HG03045 (cell line): ENCODE data around the gene CLPTM1L.

ENCODE experiments used
- ATAC-seq: cut with Tn5 transposase; IDR thresholded peaks from one replicate; pipeline ENCODE4 v1.9.1; 2021; ENCODE audit warnings: mild to moderate bottlenecking, moderate library complexity; ENCODE audit not compliant: unreplicated experiment

The CLPTM1L gene

DNA sequence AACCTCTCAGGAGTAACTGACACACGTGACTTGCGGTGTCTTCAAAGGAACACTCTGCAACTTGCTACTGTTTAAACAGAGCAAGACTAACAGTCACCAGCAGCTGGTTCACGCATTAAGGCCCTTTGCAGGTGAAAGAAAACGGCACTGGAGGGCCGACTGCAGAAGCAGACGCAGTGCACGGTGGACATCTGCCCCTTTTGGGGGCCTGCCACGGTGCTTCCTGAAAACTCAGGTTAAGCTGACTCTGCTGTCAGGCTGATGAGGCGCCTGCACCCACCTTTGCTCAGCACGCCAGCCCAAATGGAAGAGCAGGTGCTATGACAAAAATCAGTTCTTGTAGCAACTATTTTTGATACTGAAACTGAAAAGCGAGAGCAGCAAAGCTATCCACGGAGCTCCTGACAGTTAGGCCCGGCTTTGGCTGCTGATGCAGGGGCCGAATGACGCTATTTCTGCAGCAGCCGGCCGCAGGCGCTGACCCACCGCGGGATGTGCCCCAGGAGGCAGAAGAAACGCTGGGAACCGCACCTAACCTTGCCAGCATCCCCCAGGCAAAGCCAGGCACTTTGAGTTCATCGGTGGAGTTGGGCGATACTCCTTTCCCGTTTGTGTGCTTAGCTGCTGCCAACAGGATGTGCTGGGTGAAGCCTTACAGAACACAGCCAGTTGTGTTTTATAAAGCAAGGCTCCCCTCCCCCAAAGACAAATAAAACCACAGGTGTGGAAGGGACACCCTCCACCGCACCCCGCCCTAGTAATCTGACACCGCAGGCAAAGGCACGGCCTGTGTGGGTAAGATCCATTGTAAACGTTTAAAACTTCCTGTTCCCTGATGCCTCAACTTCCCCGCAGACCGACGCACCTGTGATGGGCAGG lies 29.0 kb downstream of the CLPTM1L start:
- peak; percentile 61 for ATAC-seq

DNA sequence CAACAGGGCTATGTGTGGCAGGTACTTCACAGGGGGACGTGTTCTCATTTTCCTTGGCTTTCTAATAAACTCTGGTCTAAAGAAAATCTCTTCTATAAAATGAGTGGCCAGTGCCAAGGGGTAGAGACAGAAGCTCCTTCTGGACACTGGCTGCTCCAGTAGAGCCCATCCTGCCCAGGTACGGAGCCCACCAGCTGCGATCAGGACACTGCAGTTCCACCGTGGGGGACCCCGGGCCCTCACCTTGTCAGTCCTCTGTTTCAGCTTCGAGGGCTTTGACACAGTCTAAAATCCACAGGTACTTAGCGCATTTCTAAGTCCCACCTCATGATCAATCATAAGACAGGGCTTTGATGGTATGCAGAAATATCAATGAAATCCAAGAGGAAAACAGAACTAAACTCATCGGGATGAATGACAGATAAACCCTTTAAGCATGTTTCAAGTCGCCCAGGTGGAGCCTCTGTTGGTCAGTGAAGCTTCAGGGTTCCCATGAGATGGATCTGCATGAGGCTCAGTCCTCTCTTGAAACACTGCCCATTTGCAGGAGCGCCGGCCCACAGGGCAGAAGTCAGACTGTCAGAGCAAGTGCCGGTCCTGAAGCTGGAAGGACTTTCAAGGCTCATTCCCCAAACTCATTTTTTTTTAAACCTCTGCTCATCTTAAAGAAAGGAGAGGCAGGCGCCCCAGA lies 29.7 kb downstream of the CLPTM1L start:
- ATAC-seq, result no peak

DNA sequence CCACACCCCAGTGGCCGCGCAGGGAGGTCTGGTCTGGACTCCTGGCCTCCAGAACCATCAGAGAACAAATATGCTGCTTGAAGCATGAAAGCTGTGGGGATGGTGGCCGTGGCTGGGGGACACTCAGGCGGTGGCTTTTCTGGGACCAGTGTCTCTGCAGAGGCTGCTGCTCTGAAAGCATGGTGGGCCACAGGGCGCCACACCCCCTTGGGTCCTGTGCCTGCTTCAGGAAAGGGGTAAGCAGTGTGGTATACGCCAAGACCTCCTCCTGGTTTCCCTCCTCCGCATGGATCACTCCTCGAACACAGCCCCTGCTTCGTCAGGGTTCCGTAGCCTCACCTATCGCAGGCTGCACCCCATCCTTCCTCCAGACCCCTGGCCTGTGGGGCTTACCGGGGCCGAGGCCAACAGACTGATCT lies 30.3 kb downstream of the CLPTM1L start:
- ATAC-seq, result no peak

DNA sequence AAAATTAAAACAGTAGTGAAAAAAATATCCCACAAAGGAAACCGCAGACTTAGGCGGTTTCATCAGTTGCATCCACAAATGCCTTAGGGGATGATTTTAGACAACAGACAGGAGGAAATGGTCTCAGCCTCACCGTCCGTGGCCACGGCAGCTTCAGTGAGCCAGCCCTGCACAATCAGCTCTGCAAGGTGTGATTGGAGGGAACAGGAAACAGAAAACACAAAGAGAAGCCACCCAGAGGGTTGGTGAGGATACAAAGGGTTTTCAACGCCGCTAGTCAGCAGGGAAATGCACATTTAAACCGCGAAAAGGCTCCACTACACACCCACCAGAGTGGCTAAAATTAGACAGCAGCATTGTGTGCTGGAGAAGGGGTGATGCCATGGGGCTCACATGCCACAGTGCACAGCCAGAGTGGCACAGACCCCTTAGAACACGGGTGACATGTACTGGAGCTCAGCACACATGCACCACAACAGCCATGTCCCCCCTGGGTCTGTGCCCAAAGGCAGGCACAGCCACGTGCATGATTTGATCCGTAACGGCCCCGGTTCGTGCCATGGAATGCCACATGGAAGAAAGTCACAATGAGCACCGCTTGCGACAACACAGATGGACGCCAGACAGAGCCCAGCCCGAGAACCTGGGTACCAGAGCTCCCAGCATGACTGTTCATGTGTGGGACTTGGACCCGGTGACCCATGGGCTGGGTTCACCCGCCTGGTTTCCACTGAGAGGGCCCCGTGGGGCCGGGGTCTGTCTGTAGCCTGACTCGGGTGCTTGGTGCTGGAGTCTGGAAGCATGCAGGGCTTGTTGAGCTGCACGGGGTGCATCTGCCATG lies 31.7 kb downstream of the CLPTM1L start:
- peak; percentile 49 for ATAC-seq

DNA sequence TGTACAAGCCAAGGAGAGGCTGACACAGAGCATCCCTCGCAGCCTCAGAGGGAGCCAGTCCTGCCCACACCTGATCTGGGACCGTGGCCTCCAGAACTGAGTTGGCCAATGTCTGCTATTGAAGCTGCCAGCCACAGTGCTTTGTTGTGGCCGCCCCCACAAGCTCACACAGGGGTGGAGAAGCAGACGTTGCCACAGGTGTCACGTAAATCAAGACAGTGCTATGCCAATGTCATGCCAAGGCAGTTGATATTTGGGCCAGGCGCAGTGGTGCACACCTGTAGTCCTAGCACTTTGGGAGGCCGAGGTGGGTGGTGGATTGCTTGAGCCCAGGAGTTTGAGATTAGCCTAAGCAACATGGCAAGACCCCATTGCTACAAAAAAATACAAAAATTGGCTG lies 32.7 kb downstream of the CLPTM1L start:
- ATAC-seq, result no peak

DNA sequence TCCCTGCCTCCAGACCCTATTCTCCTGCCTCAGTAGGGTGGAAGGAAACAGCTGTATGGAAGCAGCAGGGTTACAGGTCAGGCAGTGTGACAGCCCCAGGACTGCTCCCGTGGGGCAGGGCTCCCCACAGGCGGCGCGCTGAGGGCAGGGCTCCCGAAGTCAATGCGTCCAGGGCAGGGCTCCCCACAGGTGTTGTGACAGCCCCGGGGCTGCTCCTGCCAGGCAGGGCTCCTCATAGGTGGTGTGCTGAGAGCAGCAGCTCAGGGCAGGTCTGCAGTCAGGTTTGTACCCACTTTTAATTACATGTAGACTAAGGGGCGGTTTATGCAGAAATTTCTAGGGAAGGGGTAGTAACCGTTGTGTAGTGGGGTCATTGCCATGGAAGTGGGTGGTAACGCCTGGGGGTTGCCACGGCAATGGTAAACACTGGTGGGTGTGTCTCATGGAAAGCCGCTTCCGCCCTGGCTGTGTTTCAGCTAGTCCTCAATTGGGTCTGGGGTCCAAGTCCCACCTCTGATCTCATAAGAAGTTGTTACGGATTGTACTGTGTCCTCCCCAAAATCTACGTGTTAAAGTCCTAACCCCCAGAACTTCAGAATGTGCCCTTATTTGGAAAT lies 33.4 kb downstream of the CLPTM1L start:
- no peak for ATAC-seq

DNA sequence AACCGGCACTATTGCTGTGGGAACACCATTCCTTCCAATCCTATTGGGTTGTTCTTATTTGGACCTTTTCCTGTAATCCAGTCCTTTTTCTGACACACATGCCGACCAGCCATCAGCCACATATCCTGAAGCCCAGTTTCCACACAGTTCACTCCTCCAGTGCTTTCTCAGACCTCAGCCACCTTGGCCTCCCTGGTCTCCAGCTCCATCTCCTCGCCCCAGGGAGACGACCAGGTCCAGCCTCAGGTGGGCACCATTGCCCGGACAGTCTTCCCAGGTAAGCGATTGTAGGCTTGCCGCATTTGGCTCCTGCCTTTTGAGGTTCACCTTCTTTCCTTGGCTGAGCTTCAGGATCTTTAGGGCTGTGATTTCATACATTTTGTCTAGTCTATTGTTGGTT lies 34.8 kb downstream of the CLPTM1L start:
- no peak for ATAC-seq

DNA sequence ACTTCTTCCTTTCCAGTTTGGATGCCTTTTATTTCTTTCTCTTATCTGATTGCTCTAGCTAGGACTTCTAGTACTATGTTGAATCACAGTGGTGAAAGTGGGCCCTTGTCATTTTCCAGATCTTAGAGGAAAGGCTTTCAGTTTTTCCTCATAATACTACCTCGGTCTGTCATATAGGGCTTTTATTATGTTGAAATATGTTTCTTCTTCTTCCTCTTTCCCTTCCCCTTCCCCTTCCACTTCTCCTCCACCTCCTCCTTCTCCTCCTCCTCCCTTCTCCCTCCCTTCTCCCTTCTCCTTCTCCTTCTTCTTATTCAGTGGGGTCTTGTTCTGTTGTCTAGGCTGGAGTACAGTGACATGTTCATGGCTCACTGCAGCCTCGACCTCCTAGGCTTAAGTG lies 40.9 kb downstream of the CLPTM1L start:
- no peak for ATAC-seq

DNA sequence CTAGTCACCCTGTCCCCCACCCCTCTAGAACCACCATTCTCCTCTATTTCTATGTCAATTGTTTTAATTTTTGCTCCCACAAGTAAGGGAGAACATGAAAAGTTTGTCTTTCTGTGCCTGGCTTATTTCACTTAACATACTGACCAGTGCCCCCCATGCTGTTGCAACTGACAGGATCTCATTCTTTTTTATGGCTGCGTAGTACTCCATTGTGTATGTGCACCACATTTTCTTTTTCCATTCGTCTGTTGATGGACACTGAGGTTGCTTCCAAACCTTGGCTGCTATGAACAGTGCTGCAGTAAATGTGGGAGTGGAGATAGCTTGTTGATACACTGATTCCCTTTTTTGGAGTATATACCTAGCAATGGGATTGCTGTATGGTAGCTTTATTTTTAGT lies 42.6 kb downstream of the CLPTM1L start:
- ATAC-seq, result no peak

DNA sequence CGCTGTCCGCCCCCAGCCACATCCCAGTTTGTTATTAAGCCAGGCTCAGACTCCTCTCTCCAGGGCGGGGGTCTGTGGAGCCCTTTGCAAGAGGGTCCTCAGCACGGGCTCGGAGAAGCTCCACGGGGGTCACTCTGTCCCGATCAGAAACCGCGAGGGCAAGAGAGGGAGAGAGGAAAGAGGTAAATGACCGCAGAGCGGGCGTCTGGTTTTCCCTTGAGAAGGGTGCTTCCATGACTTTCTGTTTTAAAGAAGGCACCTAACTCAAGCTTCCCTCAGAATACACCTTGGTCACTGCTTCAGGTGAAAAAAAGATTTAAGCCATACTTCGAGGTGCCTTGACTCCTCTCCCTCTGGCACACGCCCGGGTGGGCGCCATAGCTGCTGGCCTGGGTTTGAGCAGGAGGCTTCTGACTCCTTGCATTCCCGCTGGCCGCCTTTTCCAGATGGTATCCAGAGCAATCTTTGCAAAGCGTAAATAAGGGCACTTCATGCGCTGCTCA lies 44.3 kb downstream of the CLPTM1L start:
- ATAC-seq, result no peak

DNA sequence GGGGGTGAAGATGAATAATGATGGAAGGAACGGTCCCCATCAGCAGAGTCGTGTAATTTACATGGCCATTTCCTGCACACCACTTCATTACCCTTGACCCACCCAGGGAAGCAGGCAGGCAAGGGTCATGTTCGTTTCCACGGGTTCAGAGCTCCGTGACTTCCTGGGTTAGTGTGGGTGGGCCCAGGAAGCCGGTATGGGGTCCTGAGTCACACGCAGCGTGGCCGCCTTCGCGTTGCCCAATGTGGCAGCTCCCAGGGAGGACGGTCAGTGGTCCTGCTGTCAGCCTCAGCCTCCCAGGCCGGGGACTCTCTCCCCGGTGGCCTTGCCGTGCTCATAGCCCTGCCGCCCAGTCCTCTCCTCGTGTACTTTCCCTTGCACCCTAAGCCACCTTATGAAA lies 44.9 kb downstream of the CLPTM1L start:
- no peak for ATAC-seq

DNA sequence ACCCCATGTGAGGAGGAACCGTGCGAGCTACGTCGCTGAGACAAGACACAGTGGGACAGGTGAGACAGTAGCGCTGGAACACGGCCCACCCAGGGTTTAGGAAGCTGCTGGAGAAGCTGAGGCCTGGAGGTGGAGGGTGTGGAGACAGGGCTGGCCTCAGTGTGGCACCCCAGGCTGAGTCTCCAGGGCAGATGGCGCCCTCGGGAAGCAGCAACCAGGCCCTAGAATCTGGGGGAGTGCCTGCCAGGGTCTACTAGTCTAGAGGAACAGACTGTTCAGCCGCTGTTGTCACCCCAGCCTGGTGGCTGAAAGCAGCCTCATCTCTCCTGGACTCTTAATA lies 45.4 kb downstream of the CLPTM1L start:
- ATAC-seq, result no peak

DNA sequence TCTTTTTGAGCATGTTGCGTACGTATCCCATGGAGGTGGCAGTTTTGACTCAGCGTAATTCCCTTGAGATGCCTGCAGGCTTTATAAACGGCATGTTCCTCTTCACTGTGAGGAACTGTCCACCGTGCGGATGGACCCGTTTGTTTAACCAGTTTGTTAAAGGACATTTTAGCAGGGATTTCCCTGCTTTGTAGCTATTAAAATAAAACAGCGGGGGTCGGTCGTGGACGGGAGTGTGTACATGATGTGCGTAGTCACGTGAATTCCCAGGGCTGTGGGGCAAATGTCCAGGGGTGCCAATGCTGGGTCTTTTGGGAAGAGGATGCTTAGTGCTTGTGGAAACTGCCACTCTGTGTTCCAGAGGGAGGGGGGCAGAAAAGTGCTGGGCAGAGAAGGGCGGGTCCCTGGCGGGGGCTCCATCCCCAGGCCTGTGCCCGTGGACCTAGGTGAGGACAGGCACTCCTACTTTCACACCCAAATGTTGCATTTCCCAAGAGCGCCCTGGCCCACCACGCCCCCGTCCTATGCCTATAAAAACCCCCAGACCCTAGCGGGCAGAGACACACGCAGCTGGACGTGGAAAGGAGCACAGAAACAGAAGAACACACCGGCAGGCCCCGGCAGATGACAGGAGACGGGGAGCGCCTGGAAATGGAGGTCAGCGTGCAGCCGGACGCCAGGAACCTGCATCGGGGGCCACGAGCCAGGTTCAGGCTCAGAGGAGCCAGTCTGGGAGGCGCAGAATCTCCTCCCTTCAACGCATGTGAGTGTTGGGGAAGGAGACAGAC lies 46.0 kb downstream of the CLPTM1L start:
- ATAC-seq, result no peak

DNA sequence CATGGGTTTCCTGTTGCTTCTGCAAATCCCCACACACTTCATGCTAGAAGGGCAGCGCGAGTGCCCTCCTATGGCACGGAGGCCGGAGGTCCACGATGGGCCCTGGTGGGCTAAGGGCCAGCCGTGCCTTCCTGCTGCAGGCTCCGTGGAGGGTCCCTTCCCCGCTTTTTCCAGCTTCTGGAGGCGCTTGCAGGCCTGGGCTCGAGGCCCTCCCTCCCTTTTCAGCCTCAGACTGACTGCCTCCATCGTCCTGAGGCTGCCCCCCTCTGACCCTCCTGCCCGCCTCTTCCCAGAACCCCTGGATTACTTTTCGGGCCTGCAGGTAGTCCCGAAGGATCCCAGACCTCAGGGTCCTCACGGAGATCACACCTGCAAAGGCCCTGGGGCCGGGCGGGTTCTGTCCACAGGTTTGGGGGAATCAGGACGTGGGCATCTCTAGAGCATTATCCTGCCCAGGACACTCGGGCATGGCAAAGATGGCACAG lies 46.8 kb downstream of the CLPTM1L start:
- ATAC-seq, result no peak

DNA sequence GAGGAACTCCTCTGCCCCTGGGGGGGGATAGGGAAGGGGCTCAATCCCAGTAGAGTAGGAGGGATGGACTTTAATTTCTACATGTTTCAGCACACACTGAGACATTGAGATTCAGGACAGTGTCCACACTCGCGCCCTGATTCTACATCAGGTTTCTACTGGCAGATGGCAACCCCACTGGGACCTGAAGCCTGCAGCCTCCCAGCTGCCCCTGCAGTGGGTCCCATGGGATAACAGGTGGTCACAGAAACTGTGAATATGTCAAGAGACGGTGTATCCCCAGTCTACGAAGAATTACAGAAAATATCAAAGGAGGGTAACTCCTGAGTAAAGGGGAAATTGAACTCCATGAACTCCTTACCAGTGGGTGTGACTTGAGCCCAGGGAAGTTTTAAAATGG lies 47.7 kb downstream of the CLPTM1L start:
- no peak for ATAC-seq

DNA sequence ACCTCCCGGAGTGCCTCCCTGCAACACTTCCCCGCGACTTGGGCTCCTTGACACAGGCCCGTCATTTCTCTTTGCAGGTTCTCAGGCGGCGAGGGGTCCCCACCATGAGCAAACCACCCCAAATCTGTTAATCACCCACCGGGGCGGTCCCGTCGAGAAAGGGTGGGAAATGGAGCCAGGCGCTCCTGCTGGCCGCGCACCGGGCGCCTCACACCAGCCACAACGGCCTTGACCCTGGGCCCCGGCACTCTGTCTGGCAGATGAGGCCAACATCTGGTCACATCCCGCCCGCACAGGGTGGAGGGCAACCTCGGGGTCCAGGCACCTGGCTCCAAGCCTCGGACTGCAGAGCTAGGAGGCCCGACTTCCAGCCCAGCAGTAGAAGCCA lies 49.3 kb downstream of the CLPTM1L start:
- no peak for ATAC-seq

DNA sequence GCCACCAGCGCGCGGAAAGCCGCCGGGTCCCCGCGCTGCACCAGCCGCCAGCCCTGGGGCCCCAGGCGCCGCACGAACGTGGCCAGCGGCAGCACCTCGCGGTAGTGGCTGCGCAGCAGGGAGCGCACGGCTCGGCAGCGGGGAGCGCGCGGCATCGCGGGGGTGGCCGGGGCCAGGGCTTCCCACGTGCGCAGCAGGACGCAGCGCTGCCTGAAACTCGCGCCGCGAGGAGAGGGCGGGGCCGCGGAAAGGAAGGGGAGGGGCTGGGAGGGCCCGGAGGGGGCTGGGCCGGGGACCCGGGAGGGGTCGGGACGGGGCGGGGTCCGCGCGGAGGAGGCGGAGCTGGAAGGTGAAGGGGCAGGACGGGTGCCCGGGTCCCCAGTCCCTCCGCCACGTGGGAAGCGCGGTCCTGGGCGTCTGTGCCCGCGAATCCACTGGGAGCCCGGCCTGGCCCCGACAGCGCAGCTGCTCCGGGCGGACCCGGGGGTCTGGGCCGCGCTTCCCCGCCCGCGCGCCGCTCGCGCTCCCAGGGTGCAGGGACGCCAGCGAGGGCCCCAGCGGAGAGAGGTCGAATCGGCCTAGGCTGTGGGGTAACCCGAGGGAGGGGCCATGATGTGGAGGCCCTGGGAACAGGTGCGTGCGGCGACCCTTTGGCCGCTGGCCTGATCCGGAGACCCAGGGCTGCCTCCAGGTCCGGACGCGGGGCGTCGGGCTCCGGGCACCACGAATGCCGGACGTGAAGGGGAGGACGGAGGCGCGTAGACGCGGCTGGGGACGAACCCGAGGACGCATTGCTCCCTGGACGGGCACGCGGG lies 49.9 kb downstream of the CLPTM1L start, which contains the start of gene TERT:
Gene TERT, minus strand, starts transcription at position 234 of the 815 bp plus-strand sequence. Its CDS starts 79 bp downstream, at position 155.
- no peak for ATAC-seq

DNA sequence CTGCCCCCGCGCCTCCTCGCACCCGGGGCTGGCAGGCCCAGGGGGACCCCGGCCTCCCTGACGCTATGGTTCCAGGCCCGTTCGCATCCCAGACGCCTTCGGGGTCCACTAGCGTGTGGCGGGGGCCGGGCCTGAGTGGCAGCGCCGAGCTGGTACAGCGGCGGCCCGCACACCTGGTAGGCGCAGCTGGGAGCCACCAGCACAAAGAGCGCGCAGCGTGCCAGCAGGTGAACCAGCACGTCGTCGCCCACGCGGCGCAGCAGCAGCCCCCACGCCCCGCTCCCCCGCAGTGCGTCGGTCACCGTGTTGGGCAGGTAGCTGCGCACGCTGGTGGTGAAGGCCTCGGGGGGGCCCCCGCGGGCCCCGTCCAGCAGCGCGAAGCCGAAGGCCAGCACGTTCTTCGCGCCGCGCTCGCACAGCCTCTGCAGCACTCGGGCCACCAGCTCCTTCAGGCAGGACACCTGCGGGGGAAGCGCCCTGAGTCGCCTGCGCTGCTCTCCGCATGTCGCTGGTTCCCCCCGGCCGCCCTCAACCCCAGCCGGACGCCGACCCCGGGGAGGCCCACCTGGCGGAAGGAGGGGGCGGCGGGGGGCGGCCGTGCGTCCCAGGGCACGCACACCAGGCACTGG lies 50.6 kb downstream of the CLPTM1L start:
- ATAC-seq, result no peak
